Heart left ventricle (tissue), 16 donors: ENCODE measurements around the gene HYCC2. TPM values are rescaled to one million over a fixed set of nuclear protein-coding genes. Genes with fewer than 3 reads are reported as not detected.

Source experiments
- ATAC-seq, 4 donors: fragments of 200-7000 bp; cut with Tn5 transposase; one replicate each; pipeline ENCODE4 v1.9.1; 2020 to 2022; ENCODE audit warnings: moderate library complexity in 4 of 4, mild to moderate bottlenecking in 3 of 4, moderate number of reproducible peaks in 1 of 4
- DNase-seq, 5 donors: peaks; one replicate each; pipeline ENCODE4 v3.0.0-alpha.2; 2020
- H3K27ac ChIP-seq, 12 donors: fragments of 200-600 bp; sonication (generic) in 4 of 12; one replicate each; pipeline versions ENCODE4 v1.5.0 to v1.8.0; 2016 to 2022; ENCODE audit warnings: mild to moderate bottlenecking in 2 of 12
- H3K27me3 ChIP-seq, 9 donors: fragments of 200-600 bp; sonication (generic) in 2 of 9; one replicate each; pipeline versions ENCODE4 v1.5.1 to v1.8.0; 2016 to 2022; ENCODE audit warnings: mild to moderate bottlenecking in 3 of 9
- H3K36me3 ChIP-seq, 9 donors: fragments of 200-600 bp; sonication (generic) in 2 of 9; one replicate each; pipeline versions ENCODE4 v1.5.0 to v1.8.0; 2018 to 2022; ENCODE audit warnings: mild to moderate bottlenecking in 2 of 9
- H3K4me1 ChIP-seq, 12 donors: fragments of 200-600 bp; sonication (generic) in 4 of 12; one replicate each; pipeline versions ENCODE4 v1.5.0 to v1.8.0; 2016 to 2022; ENCODE audit warnings: mild to moderate bottlenecking in 3 of 12
- H3K4me3 ChIP-seq, 12 donors: fragments of 200-600 bp; sonication (generic) in 4 of 12; one replicate each; pipeline versions ENCODE4 v1.5.0 to v1.8.0; 2017 to 2022; ENCODE audit warnings: mild to moderate bottlenecking in 9 of 12, moderate library complexity in 4 of 12
- H3K9me3 ChIP-seq, 12 donors: fragments of 200-600 bp; sonication (generic) in 4 of 12; one replicate each; pipeline versions ENCODE4 v1.5.0 to v1.8.0; 2016 to 2022; ENCODE audit warnings: mild to moderate bottlenecking in 1 of 12
- CTCF ChIP-seq, 12 donors: fragments of 200-600 bp; sonication (generic) in 4 of 12; IDR thresholded peaks; one replicate each; pipeline versions ENCODE4 v1.5.0 to v1.8.0; 2018 to 2022; ENCODE audit warnings: antibody characterized with exemption in 12 of 12, mild to moderate bottlenecking in 5 of 12
- POLR2A ChIP-seq, 2 donors: fragments of 450-650 bp; IDR thresholded peaks; one replicate each; pipeline ENCODE4 v1.6.1; 2017; ENCODE audit warnings: antibody characterized with exemption in 2 of 2, mild to moderate bottlenecking in 2 of 2, moderate library complexity in 2 of 2
- WGBS, 4 donors: extraction: QIAGEN DNeasy Blood & Tissue Kit in 2 of 4; methylation state at CpG; one replicate each; pipeline versions ENCODE4 v1.1.5 to v1.1.7; 2013 to 2018; 5-methylcytosine and 5-hydroxymethylcytosine counted together
- intact Hi-C, 10 donors: fragments of 100-400 bp; cut with DNase I; formaldehyde crosslinking; loops; one replicate each; pipeline versions ENCODE4 v1.11.1 to v1.14.2; 2022
- polyA plus RNA-seq, 2 donors: library from polyadenylated mRNA; stranded (reverse); fragments of 200-250 nt; gene quantifications; one replicate each; pipeline ENCODE4 v1.2.3, GENCODE V29; 2013
- total RNA-seq, 9 donors: library from RNA; depleted of rRNA in 2 of 9; stranded (reverse); fragments of >200 nt in 2 of 9; fragmentation: NEBNext Ultra II Directional in 3 of 9; extraction: Animal tissue kit (Norgen Biotek cat#: 25700) in 3 of 9; gene quantifications; one replicate each; pipeline versions ENCODE4 v1.1.0 to v1.2.4, GENCODE V29; 2016 to 2023
- donor health status: ischemic (EF 13 %, LVEDD 7.1; RV severe dilation, severe dysfunction).
- donor health status: healthy with polysubstance abuse.
- donor health status: DM: no; HTN: yes; CAD: no.
- donor health status: DM: no; HTN: no; CAD: no.
- donor health status: ischemic (EF 25% LVEDD 6.9; RV normal size, moderate dysfunction).
- donor health status: ischemic (EF 25% LVEDD 5.7; RV mildly dilated, moderate dysfunction).
- donor health status: healthy.
- donor health status: DM: yes; HTN: yes; CAD: no.
- donor health status: ischemic (EF 35%, LVEDD 5.7; RV mildly dilated, moderate dysfunction).
- donor health status: nonischemic (EF 11% LVEDD 7.7; RV severe dilation, severe dysfunction).
- donor health status: DM: yes; HTN: yes; CAD: no.
- donor health status: PGD.
- donor health status: ischemic (EF 29% LVEDD 5.4; RV normal size, mild dysfunction).
- donor health status: nonischemic (EF 23%, LVEDD 6.1; RV moderate dilation, normal function).

The HYCC2 gene
- total and polyA plus RNA-seq, 11 donors = 3.7 to 16.3 (median 9.1) TPM

- H3K9me3 ChIP-seq = no peaks in the 10 kb centered on the region
- H3K4me3 ChIP-seq = peak overlapping the region in 3 of 12 donors; percentile 85 to 96 (median 90)
- DNase-seq = no peak
- no peaks in the 10 kb centered on the region for H3K27me3 ChIP-seq
- peak overlapping the region in 2 of 12 donors; percentile 99 to 100 for H3K27ac ChIP-seq
- no peak for ATAC-seq
- TF ChIP-seq POLR2A (IDR thresholded peaks at IDR 0.05) (no peak), CTCF (IDR thresholded peaks at IDR 0.05) (no peak)
- H3K4me1 ChIP-seq = peaks cover 0 to 22% (median 5%) of the 10 kb centered on the region in 12 donors
- 86 to 93% (median 89%) methylated on average over 4 of the region's 4 CpGs for WGBS, 4 donors
- no peaks in the 10 kb centered on the region for H3K36me3 ChIP-seq
- intact Hi-C loops = loop anchor here in 3 of 10 donors (5.0 to 10.0 kb wide), 2 partner anchors 48 to 120 kb away; no protein-coding TSS in a partner anchor
Observed at GRCh38 chr2:201114350-201114749, 42.9 kb upstream of the HYCC2 start.

GRCh38 chr2:201111096-201111495, 39.6 kb upstream of the HYCC2 start:
- DNase-seq = no peak
- peaks cover 0 to 27% (median 5%) of the 10 kb centered on the region in 12 donors for H3K4me1 ChIP-seq
- TF ChIP-seq POLR2A (IDR thresholded peaks at IDR 0.05) = no peak
- TF ChIP-seq CTCF (IDR thresholded peaks at IDR 0.05) = no peak
- no peaks in the 10 kb centered on the region for H3K36me3 ChIP-seq
- no peak overlapping the region for H3K4me3 ChIP-seq
- no peaks in the 10 kb centered on the region for H3K27me3 ChIP-seq
- WGBS, 4 donors = 95 to 98% (median 97%) methylated on average over 3 of the region's 3 CpGs
- no peak for ATAC-seq
- intact Hi-C loops = loop anchor here in 3 of 10 donors (5.0 to 10.0 kb wide), 2 partner anchors 51 to 124 kb away; no protein-coding TSS in a partner anchor
- no peaks in the 10 kb centered on the region for H3K9me3 ChIP-seq
- no peak overlapping the region for H3K27ac ChIP-seq

GRCh38 chr2:201110615-201111014, 39.1 kb upstream of the HYCC2 start:
- intact Hi-C loops = loop anchor here in 3 of 10 donors (5.0 to 10.0 kb wide), 2 partner anchors 52 to 124 kb away; no protein-coding TSS in a partner anchor

GRCh38 chr2:201109186-201109585, 37.7 kb upstream of the HYCC2 start:
- Histone ChIP-seq H3K4me1 (peaks cover 0 to 16% (median 0%) of the 10 kb centered on the region in 12 donors), H3K4me3 (no peak overlapping the region), H3K27me3 (no peaks in the 10 kb centered on the region), H3K36me3 (peaks cover 0 to 3% (median 0%) of the 10 kb centered on the region in 9 donors), H3K9me3 (no peaks in the 10 kb centered on the region), H3K27ac (no peak overlapping the region)
- intact Hi-C loops = no loop called here
- TF ChIP-seq CTCF (IDR thresholded peaks at IDR 0.05) = no peak
- TF ChIP-seq POLR2A (IDR thresholded peaks at IDR 0.05) = no peak
- no peak for DNase-seq
- 74 to 81% (median 78%) methylated on average over 4 of the region's 4 CpGs for WGBS, 4 donors
- ATAC-seq = peak in 2 of 4 donors; percentile 30 to 62

More at GRCh38 chr2:201110615-201111014, 39.1 kb upstream of the HYCC2 start:
- DNase-seq = no peak
- TF ChIP-seq POLR2A (IDR thresholded peaks at IDR 0.05) (no peak), CTCF (IDR thresholded peaks at IDR 0.05) (no peak)
- Histone ChIP-seq H3K4me1 (peaks cover 0 to 25% (median 5%) of the 10 kb centered on the region in 12 donors), H3K4me3 (no peak overlapping the region), H3K27me3 (no peaks in the 10 kb centered on the region), H3K36me3 (no peaks in the 10 kb centered on the region), H3K27ac (no peak overlapping the region), H3K9me3 (no peaks in the 10 kb centered on the region)
- ATAC-seq = no peak
